Measurements from ENCODE around the gene PLEKHA6.
A peak's percentile ranks its signal among the peaks of the same experiment; 100 is the strongest.

The PLEKHA6 gene

GRCh38 chr1:204254031-204254661 is 105.6 kb downstream of the PLEKHA6 start:
- intact Hi-C loops (cut with DNase I; ENCODE audit: low total_unique reads), result no loop called here
- DNase-seq, result peak; percentile 88 to 92
- H3K27me3 ChIP-seq, result no peaks in the 10 kb centered on the region
- H3K36me3 ChIP-seq, result peaks cover 0 to 34% (median 0%) of the 10 kb centered on the region in 3 donors
- peak overlapping the region in 1 of 2 donors; percentile 53 for H3K27ac ChIP-seq
- H3K9me3 ChIP-seq, result no peaks in the 10 kb centered on the region
- H3K4me3 ChIP-seq, result no peak overlapping the region
- peaks cover 0 to 34% (median 13%) of the 10 kb centered on the region in 4 donors for H3K4me1 ChIP-seq
- TF ChIP-seq CTCF (IDR thresholded peaks at IDR 0.05), result no peak

- TF ChIP-seq CTCF (IDR thresholded peaks at IDR 0.05), result no peak
- Histone ChIP-seq H3K36me3 (peaks cover 0 to 34% (median 5%) of the 10 kb centered on the region in 3 donors), H3K4me1 (peaks cover 0 to 30% (median 13%) of the 10 kb centered on the region in 4 donors), H3K27ac (peak overlapping the region in 1 of 2 donors; percentile 38), H3K9me3 (no peaks in the 10 kb centered on the region), H3K4me3 (no peak overlapping the region), H3K27me3 (no peaks in the 10 kb centered on the region)
- intact Hi-C loops (cut with DNase I; ENCODE audit: low total_unique reads), result no loop called here
- no peak for DNase-seq
These were observed 107.6 kb downstream of the PLEKHA6 start for GRCh38 chr1:204251926-204252689.

- peak overlapping the region in 1 of 2 donors; percentile 38 for H3K27ac ChIP-seq
- H3K36me3 ChIP-seq, result peaks cover 0 to 36% (median 5%) of the 10 kb centered on the region in 3 donors
- no peaks in the 10 kb centered on the region for H3K27me3 ChIP-seq
- H3K4me3 ChIP-seq, result no peak overlapping the region
- TF ChIP-seq CTCF (IDR thresholded peaks at IDR 0.05), result no peak
- no peaks in the 10 kb centered on the region for H3K9me3 ChIP-seq
- H3K4me1 ChIP-seq, result peaks cover 0 to 28% (median 10%) of the 10 kb centered on the region in 4 donors
- no peak for DNase-seq
- intact Hi-C loops (cut with DNase I; ENCODE audit: low total_unique reads), result no loop called here
These were observed 108.4 kb downstream of the PLEKHA6 start for GRCh38 chr1:204251286-204251685.

- intact Hi-C loops (cut with DNase I; ENCODE audit: low total_unique reads), result no loop called here
- Histone ChIP-seq H3K27ac (no peak overlapping the region), H3K27me3 (no peaks in the 10 kb centered on the region), H3K9me3 (no peaks in the 10 kb centered on the region), H3K36me3 (peaks cover 0 to 43% (median 5%) of the 10 kb centered on the region in 3 donors), H3K4me3 (no peak overlapping the region), H3K4me1 (peaks cover 0 to 21% (median 8%) of the 10 kb centered on the region in 4 donors)
- DNase-seq, result no peak
- no peak for TF ChIP-seq CTCF (IDR thresholded peaks at IDR 0.05)
These were observed 109.2 kb downstream of the PLEKHA6 start for GRCh38 chr1:204250428-204251030.

GRCh38 chr1:204249736-204250427 is 109.8 kb downstream of the PLEKHA6 start:
- DNase-seq, result no peak
- Histone ChIP-seq H3K4me3 (no peak overlapping the region), H3K36me3 (peaks cover 0 to 50% (median 5%) of the 10 kb centered on the region in 3 donors), H3K27ac (no peak overlapping the region), H3K9me3 (no peaks in the 10 kb centered on the region), H3K4me1 (peaks cover 0 to 19% (median 5%) of the 10 kb centered on the region in 4 donors), H3K27me3 (no peaks in the 10 kb centered on the region)
- no peak for TF ChIP-seq CTCF (IDR thresholded peaks at IDR 0.05)
- intact Hi-C loops (cut with DNase I; ENCODE audit: low total_unique reads), result no loop called here
